HL-60 (cell line): ENCODE measurements around the gene PRKCE.

Source experiments
- DNase-seq, 2 experiments: peaks; one replicate each; pipeline ENCODE4 v3.0.0-alpha.2; 2010 to 2020; ENCODE audit warnings: low read depth in 1 of 2, low spot score in 1 of 2
- H3K27ac ChIP-seq: fragments of 250-450 bp; sonication (Bioruptor Pico); replicated peaks from 2 replicates; pipeline ENCODE4 v1.5.1; 2020; ENCODE audit warnings: mild to moderate bottlenecking, moderate library complexity
- H3K27me3 ChIP-seq: fragments of 250-450 bp; sonication (Bioruptor Pico); 2 replicates; pipeline ENCODE4 v1.5.1; 2021; ENCODE audit warnings: mild to moderate bottlenecking, moderate library complexity; ENCODE audit not compliant: insufficient read depth, poor library complexity, severe bottlenecking
- H3K4me3 ChIP-seq: replicated peaks from 2 replicates; pipeline ENCODE4 v1.5.1; 2011; ENCODE audit warnings: mild to moderate bottlenecking, control low read depth, low read length; ENCODE audit not compliant: insufficient read depth
- CTCF ChIP-seq: IDR thresholded peaks from one replicate; pipeline ENCODE4 v1.5.1; 2011; ENCODE audit warnings: low read length, control low read depth, inconsistent platforms; ENCODE audit not compliant: insufficient read depth
- GABPA ChIP-seq: IDR thresholded peaks from 2 replicates; pipeline ENCODE4 v1.6.1; 2012; ENCODE audit warnings: low read depth
- POLR2AphosphoS5 ChIP-seq: IDR thresholded peaks from 2 replicates; pipeline ENCODE4 v1.6.1; 2012; ENCODE audit warnings: low read depth
- REST ChIP-seq: IDR thresholded peaks from 2 replicates; pipeline ENCODE4 v1.6.1; 2012; ENCODE audit warnings: low read depth; ENCODE audit not compliant: insufficient replicate concordance
- SPI1 ChIP-seq: IDR thresholded peaks from 2 replicates; pipeline ENCODE4 v1.6.1; 2012; ENCODE audit warnings: low read depth, mild to moderate bottlenecking, borderline replicate concordance

Gene PRKCE

DNA sequence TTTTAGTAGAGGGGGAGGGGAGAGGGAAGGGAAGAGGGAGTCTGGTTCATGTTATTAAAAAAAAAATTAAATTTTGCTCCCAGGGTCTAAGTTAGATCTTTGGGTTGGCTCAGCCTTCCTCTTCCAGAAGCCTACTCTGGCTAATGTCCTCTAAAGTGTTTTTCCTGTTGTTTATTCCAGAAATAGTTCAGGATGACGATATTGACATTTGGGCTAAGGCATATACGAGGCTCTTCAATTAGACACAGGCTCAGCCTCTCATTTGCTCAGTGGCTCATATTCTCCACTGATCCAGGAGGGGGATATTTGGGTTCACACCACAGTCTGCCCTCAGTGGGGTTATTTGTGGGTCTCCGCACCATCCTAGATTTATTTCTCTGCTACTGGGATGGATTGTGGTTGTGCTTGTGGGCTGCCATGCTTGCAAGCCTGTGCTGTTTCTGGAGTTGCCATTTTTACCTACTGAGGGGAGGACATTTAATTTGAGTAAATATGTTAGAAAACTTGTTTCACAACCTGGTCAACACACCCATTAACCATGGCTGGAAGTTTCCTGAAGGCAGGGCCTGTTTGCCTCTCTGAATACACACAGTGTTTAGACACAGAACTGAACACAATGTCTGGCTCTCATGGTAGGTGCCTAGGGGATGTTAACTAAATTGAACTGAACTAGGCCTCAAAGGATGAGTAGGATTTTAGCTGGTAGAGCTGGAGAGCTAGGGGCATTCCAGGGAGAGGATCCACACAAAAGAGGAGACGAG is 388.2 kb downstream of the PRKCE start:
- DNase-seq: no peak
- Histone ChIP-seq H3K27me3 (no peaks in the 10 kb centered on the region), H3K4me3 (no peak overlapping the region), H3K27ac (no peak overlapping the region)
- TF ChIP-seq POLR2AphosphoS5 (no peak), SPI1 (no peak), REST (no peak), CTCF (no peak), GABPA (no peak)

- TF ChIP-seq SPI1 (no peak), GABPA (no peak), POLR2AphosphoS5 (no peak), CTCF (no peak), REST (no peak)
- DNase-seq: no peak
- H3K4me3 ChIP-seq: no peak overlapping the region
- H3K27ac ChIP-seq: no peak overlapping the region
- H3K27me3 ChIP-seq: no peaks in the 10 kb centered on the region
These were observed 389.2 kb downstream of the PRKCE start for GRCh38 chr2:46040563-46041155.

DNA sequence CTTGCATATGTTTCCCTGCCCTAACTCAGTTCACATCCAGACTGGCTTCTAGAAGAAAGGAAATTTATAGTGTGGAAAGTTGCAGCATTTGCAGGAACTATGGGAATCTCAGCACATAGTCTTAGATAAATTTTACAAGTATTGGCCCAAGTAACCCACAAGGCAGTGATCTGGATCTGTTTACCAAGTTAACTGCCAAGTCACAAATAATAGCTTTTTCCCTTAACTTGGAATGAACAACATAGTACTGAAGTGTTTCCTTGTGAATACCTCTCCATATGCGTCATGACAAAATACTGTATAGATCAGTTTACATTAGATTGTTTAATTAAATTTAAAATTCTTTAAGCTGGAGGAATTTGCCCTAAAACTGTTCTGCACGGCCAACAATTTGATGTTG is 390.0 kb downstream of the PRKCE start:
- H3K27ac ChIP-seq: no peak overlapping the region
- TF ChIP-seq REST (no peak), GABPA (no peak), POLR2AphosphoS5 (no peak), SPI1 (no peak), CTCF (no peak)
- DNase-seq: no peak
- no peaks in the 10 kb centered on the region for H3K27me3 ChIP-seq
- no peak overlapping the region for H3K4me3 ChIP-seq
